Skeletal muscle cell (primary cell): ENCODE measurements around the gene CLMN.
A peak's percentile ranks its signal among the peaks of the same experiment; 100 is the strongest.

Experiments
- DNase-seq: peaks from one replicate; pipeline ENCODE4 v3.0.0-alpha.2; 2010; ENCODE audit warnings: low read depth
- H3K4me3 ChIP-seq: 2 replicates; pipeline ENCODE4 v1.5.1; 2011; ENCODE audit warnings: low read depth, mild to moderate bottlenecking, control low read depth, low read length, moderate library complexity

CLMN gene

GRCh38 chr14:95256002-95256775 is 63.5 kb downstream of the CLMN start:
- no peak for DNase-seq

GRCh38 chr14:95255487-95255886 is 64.2 kb downstream of the CLMN start:
- H3K4me3 ChIP-seq: no peak overlapping the region
- peak; percentile 71 for DNase-seq

More at GRCh38 chr14:95256002-95256775, 63.5 kb downstream of the CLMN start:
- H3K4me3 ChIP-seq: no peak overlapping the region

GRCh38 chr14:95255013-95255412 is 64.7 kb downstream of the CLMN start:
- no peak for DNase-seq
- no peak overlapping the region for H3K4me3 ChIP-seq

GRCh38 chr14:95254288-95254687 is 65.4 kb downstream of the CLMN start:
- DNase-seq: no peak
- no peak overlapping the region for H3K4me3 ChIP-seq

- no peak for DNase-seq
- no peak overlapping the region for H3K4me3 ChIP-seq
Observed at GRCh38 chr14:95253039-95253630, 66.6 kb downstream of the CLMN start.

GRCh38 chr14:95252219-95252618 is 67.5 kb downstream of the CLMN start:
- no peak for DNase-seq
- no peak overlapping the region for H3K4me3 ChIP-seq

GRCh38 chr14:95250936-95251335 is 68.8 kb downstream of the CLMN start:
- DNase-seq: no peak
- no peak overlapping the region for H3K4me3 ChIP-seq

- H3K4me3 ChIP-seq: no peak overlapping the region
- no peak for DNase-seq
Observed at GRCh38 chr14:95250140-95250769, 69.5 kb downstream of the CLMN start.

- DNase-seq: no peak
- no peak overlapping the region for H3K4me3 ChIP-seq
Observed at GRCh38 chr14:95248432-95248831, 71.3 kb downstream of the CLMN start.

GRCh38 chr14:95246870-95247269 is 72.8 kb downstream of the CLMN start:
- no peak overlapping the region for H3K4me3 ChIP-seq
- no peak for DNase-seq

GRCh38 chr14:95245334-95245733 is 74.4 kb downstream of the CLMN start:
- DNase-seq: no peak

GRCh38 chr14:95244587-95244986 is 75.1 kb downstream of the CLMN start:
- no peak for DNase-seq
- H3K4me3 ChIP-seq: no peak overlapping the region

More at GRCh38 chr14:95245334-95245733, 74.4 kb downstream of the CLMN start:
- H3K4me3 ChIP-seq: no peak overlapping the region

- no peak overlapping the region for H3K4me3 ChIP-seq
Observed at GRCh38 chr14:95242870-95243269, 76.8 kb downstream of the CLMN start.

GRCh38 chr14:95240859-95241813 is 78.6 kb downstream of the CLMN start:
- no peak for DNase-seq
- H3K4me3 ChIP-seq: no peak overlapping the region

More at GRCh38 chr14:95242870-95243269, 76.8 kb downstream of the CLMN start:
- no peak for DNase-seq

- H3K4me3 ChIP-seq: no peak overlapping the region
- no peak for DNase-seq
Observed at GRCh38 chr14:95238487-95239298, 81.0 kb downstream of the CLMN start.

- no peak overlapping the region for H3K4me3 ChIP-seq
- no peak for DNase-seq
Observed at GRCh38 chr14:95237958-95238340, 81.8 kb downstream of the CLMN start.

- no peak for DNase-seq
Observed at GRCh38 chr14:95237121-95237957, 82.4 kb downstream of the CLMN start.

GRCh38 chr14:95236221-95236620 is 83.5 kb downstream of the CLMN start:
- DNase-seq: no peak

More at GRCh38 chr14:95237121-95237957, 82.4 kb downstream of the CLMN start:
- no peak overlapping the region for H3K4me3 ChIP-seq

More at GRCh38 chr14:95236221-95236620, 83.5 kb downstream of the CLMN start:
- no peak overlapping the region for H3K4me3 ChIP-seq
